GM18499 (cell line): Measurements from ENCODE around the gene MSLN.

ENCODE experiments used
- ATAC-seq: cut with Tn5 transposase; IDR thresholded peaks from one replicate; pipeline ENCODE4 v1.9.1; 2021; ENCODE audit warnings: moderate number of reproducible peaks; ENCODE audit not compliant: insufficient read depth, unreplicated experiment

MSLN gene

DNA sequence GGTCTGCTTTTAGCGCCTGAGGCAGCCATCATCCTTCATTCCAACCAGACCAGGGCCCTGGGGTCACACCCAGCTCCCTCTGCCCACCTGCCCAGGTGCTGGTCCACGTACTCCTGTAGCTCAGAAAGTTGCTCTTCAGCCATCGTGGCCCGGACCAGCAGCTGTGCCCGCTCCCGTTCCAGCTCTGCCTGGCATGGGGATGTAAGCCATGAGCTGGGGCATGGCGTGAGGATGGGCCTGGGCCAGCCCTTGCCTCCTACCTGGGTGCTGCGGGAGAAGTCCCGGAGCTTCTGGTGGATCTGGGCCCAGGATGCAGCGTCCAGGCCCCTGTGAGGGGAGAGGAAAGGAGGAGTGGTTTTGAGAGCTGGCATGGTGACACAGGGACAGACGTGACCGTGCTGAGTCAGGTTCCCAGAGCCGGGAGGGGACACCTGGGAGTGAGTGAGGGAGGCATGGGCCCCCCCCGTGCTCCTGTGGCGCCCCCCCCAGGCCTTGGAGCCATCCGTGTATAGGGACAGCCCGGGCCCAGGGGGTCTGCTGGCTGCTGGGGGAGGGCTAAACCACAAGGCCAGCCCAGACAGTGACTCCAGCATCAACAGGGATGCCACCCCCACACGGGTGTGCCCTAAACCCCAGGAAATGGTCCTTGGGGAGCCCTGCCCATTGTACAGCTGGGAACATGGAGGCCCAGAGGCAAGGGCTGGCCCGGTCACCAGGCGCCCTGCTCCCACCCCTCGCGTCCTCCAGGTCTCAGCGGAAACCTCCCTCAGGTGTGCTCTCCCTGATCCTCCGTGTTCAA, 37.5 kb upstream of the MSLN start:
- ATAC-seq, result no peak

DNA sequence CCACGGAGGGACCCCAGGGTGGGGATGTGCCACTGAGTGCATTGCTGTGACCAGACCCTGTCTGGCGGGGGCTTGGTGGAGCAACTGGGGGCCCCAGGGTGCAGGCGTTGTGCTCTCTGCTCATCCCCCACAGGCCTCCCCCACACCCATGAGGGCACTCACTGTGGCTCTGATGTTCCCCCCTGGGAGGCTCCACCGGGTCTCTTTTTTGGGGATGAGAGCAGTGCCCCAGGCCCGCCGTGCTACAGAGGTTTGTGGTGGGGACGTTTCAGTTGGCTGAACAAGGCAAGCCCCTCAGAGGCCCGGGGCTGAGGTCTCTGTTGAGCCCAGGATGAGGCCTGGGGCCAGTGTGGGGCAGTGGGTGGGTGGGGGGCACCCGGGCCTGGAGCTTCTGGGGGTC, 36.8 kb upstream of the MSLN start:
- ATAC-seq, result no peak

DNA sequence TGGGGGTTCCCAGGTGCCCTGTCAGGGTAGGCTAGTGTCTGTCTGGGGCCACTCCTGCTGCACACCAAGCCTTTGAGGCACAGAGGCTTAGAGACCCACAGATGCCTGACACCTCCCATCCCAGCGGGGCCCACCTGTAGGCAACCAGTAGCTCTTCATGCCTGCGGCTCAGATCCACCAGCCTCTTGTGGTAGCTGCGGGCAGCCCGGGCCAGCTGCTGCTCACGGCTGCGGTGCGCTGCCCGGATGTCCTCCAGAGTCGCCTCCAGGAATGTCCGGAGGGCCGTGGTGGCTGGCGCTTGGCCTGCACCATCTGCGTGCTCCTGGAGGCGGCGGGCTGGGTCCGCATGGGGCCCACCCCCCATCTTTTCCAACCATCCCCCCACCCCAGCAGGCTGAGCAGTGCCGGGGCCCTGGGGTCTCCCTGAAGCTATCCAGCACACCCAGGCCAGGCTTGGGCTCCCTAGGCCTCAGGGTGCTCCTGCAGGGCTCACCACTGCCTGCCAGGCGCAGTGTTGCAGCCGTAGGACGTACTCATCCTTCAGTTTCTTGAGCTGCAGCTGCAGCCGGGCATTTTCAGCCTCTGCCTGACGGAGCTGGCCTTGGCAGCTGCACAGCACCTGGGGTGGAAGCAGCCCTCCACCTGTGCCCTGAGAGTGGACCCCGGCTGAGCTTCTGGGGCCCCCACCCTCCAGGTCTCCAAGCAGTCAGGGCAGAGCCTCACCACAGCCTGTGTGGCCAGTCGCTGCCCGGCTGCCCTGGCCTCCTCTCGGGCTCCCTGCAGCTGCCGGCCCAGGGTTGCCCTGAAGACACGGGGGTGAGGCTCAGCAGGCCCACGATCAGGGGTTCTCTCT, 36.1 kb upstream of the MSLN start:
- ATAC-seq, result no peak

DNA sequence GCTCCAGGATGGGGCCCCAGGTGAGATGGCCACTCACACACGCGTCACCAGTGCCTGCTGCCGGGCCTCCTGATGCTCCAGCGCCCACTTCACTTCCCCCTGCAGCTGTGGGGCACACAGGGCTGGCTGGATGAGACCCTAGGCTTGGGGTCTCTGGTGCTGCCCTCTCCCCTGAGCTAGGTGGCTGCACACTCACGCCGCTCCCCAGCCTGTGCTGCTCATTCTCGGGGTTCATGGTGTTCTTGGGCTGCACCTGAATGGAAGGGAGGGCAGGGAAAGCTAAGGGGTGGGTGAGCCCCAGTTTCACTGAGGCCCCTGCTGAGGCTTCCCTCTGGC, 35.5 kb upstream of the MSLN start:
- no peak for ATAC-seq

DNA sequence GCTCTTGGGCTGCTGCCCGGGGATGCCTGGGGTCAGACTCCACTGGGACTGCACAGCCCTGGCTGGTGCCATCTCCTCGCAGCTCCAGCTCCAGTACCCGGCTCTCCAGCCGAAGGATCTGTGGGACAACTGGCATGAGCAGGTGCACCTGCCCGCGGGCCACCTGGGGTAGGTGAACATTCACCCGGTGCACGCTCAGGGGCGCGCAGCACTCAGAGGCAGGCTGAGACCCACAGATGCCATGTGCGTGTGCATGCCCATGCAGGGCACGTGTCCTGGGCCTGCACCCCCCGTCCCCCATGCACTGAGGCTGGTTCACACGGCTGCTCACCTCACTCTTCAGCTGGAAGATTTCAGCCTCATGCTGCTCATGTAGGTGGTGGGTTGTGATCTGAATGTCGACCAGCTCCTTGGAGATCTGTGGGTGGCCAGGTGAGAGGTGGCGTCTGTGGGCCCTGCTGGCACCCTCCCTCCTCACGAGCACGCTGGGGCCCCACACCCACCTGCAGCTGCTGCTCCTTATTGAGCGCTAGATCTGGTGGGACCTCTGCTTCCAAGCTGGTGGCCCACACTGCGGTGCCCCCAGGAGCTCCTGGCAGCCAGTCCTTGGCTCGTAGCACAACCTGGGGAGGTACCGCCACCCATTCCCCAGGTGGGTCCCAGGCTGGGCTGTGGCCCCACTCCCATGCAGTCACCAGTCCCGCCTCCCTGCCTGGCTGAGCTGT, 34.9 kb upstream of the MSLN start:
- no peak for ATAC-seq

DNA sequence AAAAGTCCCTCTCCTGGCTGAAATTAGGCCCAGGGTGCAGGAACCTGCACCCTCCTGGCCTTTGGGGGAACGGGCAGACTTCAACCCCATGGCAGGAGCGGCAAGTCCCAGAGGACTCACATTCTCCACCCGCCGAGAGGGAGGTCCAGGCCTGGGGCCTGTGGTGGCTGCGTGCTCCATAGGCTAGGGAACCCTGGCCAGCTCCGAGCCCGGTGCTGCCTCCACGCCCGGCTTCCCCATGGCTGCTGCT, 34.4 kb upstream of the MSLN start:
- ATAC-seq, result no peak

DNA sequence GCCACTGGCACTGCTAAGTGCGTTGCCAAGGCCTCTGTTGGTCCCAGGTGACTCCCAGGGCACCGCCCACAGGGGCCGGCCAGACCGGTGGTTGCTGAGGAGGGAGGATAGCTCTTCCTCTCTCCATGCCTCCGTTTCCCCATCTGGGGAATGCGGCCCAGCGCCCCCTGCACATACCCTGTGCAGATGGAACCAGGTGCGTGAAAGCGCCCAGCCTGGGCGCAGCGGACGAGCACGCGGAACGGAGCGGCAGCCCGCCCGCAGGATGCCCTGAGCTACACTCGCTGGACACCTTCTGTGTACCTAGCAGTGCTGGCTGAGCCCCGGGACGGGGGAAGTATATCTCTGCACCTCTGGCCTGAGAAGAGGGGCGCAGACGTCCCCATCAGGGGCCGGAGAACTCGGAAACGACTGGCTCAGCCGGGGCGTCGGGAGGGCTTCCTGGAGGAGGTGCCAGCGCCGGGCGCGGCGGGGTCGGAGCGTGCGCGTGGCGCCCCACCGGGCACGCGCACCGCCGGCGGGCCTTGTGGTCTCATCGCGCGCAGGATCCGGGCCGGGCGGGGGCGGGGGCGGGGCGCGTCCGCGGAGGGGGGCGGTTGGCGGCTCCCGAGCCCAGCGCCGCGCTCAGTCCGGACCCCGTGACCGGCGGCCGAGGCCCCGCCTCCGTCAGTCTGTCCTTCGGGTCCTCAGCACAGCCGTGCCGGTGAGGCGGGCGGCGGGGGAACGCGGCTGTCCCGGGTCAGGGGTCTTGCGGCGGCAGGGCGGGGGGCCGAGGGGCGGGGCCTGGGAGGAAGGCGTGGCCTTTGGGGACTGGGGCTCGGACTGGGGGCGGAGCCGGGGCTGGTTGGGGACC, 33.9 kb upstream of the MSLN start, which contains the start of the genes CCDC78 and HAGHL:
Gene CCDC78 (minus strand): TSS at position 6 of the 853 bp plus-strand sequence. CDS start 76 bp downstream, outside the sequence.
Gene HAGHL (plus strand): TSS at position 669 of the 853 bp plus-strand sequence. CDS start 404 bp downstream, outside the sequence.
- ATAC-seq, result no peak

DNA sequence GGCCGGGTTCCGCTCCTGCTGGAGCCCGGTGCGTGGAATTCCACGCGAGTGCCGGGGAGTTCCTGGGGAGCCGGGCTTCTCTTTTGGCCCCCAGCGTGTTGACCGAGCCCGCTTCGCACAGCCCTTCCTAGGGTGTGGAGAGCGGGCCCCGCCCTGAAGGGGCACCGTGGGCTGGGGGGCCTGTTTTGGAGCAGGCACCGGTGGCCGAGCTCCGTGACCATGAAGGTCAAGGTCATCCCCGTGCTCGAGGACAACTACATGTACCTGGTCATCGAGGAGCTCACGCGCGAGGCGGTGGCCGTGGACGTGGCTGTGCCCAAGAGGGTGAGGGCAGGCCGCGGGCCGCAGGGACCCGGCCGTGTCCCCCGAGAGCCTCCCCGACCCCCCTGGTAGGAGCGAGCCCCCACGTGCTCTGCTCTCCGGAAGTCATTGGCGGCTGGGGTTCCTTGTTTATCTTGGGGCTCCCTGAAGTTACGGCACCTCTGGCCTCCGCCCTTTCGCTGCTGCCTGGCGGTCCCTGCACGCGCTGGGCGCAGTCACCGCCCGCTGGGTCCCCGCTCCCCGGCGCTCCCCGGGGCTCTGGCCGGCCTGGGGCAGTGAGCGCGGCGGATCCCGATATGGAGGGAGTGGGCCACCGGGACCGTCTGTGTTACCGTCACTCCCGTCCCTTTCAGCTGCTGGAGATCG, 33.1 kb upstream of the MSLN start:
- no peak for ATAC-seq

DNA sequence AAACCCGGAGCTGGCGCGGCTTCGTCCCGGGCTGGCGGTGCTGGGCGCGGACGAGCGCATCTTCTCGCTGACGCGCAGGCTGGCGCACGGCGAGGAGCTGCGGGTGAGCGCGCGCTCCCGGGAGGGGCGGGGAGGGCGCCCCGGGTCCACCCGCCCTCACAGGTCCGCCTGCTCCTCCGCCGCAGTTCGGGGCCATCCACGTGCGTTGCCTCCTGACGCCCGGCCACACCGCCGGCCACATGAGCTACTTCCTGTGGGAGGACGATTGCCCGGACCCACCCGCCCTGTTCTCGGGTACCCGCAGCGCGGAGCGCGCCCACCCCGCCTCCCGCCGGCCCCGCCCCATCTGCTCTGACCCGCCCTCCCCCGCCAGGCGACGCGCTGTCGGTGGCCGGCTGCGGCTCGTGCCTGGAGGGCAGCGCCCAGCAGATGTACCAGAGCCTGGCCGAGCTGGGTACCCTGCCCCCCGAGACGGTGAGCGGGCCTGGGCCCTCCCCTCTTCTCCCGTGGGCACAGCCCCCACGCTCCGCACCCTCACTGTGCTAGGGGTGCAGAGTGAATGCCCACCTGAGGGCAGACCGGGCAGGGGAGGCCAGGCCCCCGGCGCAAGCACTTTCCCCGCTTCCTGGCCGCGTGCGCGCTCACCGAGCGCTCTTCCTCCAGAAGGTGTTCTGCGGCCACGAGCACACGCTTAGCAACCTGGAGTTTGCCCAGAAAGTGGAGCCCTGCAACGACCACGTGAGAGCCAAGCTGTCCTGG, 32.2 kb upstream of the MSLN start:
- ATAC-seq, result no peak

DNA sequence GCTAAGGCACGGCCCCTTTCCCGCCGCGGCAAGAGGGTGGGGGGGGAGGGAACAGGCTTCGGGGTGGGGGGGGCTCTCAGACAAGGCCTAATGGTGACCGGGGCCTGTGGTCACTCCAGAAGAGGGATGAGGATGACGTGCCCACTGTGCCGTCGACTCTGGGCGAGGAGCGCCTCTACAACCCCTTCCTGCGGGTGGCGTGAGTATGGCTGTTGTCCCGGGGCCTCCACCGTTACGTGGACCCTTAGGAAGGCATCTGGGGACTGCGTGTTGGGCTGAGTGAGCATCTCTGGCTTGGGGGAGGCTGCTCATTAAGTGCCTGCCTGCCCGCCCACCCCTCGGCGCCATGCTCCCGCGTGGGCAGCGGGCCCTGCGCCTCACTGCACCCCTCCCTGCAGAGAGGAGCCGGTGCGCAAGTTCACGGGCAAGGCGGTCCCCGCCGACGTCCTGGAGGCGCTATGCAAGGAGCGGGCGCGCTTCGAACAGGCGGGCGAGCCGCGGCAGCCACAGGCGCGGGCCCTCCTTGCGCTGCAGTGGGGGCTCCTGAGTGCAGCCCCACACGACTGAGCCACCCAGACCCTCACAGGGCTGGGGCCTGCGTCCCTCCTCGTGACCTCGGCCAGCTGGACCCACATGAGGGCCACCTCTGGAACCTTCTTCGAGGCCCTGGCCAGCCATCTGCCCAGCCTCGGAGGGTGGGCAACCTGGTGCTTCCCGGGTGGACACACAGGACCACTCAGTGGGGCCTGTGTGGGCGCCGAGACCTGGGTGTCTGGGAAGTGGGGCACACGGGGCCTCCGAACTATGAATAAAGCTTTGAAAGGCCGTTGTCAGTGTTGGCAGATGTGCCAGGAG, 31.4 kb upstream of the MSLN start:
- no peak for ATAC-seq

DNA sequence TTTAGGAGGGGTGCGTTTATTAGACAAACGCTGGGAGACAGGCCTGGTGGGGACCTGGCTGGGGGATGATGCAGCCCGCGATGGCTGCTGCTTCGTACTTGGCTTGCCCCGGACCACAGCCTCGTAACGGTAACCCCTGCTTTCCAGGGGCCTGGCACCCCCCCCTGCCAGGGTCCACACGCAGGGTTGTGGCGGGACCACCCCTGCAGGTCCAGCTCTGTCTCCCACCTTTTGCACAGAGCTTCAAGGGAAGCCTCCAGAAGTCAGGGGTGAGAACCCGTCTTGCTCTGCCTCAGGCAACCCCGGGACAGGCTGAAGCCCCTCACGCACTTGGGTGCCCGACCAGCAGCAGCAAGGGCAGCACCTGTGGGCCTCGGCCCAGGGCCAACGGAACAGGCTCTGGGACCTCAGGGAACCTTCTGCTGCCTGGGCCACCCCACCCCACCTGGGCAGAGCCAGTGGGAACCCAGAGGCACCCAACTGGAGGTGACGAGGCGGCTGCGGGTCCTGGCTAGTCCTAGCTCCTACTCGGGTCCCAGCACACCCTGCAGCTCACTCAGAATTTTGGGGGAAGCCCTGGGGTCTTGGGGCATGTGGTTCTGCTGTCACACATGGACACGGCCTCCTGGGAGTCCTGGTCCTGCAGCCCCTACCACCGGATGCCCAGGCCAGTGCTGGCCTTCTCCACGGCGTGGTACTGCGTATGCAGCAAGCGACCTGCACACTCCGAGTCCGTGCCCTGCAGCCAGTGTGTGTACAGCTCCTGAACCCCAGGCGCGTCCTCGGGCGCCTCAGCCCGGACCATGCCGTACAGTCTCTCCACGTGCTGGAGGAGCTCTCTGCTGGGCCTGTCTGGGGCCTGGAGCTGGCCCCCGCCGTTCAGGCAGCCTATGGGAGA, 30.5 kb upstream of the MSLN start:
- no peak for ATAC-seq

DNA sequence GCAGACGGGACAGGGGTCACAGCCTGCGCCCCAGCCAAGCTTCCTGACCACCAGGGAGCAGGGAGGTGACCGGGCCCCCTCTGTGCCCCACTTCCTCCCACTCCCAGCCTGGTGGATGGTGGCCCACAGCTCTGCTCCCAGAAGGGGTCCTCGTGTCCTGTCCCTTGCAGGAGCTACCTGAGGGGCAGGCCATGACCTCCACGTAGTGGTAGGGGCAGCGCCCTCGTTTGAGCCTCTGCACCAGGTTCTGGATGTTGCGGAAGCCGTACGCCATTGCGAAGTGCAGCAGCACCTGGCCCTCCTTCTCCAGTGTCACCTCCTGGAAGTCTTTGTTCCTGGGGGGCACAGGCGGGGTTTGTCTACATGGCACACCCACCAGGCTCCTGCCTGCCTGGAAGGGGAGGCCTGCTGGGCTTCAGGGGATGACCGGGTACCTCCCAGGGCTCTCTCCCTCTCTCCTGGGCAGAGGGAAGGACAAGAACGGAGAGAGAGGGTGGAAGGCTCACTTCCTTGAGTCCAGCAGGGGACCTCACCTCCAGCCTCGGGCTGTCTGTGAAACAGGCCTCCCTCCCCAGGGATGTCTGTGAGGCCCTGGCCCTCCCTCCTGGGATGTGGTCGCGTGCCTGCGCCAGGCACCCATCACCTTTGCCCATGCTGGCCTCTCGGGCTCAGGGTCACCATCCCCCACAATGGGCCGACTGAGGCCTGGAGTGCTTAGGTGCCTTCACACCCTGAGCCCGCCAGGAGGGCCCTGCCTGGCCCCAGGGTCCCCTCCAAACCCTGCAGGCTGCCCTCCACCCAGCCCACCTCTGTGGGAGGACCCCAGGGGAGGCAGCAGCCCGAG, 29.6 kb upstream of the MSLN start:
- ATAC-seq, result no peak

DNA sequence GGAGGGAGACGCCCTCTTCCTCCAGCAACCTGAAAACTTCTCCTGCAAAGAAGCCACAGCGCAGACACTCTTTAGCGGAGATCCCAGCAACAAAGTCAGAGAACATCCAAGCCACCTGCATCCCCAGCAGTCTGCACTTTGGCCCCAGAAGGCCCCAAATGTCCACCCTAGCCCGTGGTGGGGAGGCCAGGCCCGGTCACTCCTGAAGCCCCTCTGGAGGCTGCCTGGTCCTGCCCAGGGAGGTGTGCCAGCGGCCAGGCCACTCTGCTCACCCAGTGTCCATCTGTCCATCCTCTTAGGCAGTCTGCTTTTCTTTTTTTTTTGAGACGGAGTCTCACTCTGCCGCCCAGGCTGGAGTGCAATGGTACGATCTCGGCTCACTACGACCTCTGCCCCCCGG, 28.2 kb upstream of the MSLN start:
- ATAC-seq, result no peak

DNA sequence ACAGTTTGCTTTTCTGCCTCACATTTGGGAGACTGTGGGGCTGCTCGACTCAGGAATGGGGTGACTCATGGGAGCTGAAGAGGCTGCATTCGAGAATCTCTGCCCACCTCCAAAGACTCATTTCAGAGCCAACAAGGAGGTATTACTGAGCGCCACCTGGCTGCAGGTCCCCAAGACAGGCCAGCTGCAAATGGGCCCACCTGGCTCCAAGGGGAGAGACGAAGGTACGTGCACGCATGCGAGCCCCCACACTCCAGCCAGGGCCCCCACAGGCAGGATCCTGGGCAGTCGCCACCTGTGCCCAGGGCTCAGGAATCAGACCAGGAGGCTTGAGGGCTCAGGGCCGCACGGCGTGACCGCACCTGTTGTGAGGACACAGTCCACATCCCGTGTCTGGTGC, 27.6 kb upstream of the MSLN start:
- no peak for ATAC-seq

DNA sequence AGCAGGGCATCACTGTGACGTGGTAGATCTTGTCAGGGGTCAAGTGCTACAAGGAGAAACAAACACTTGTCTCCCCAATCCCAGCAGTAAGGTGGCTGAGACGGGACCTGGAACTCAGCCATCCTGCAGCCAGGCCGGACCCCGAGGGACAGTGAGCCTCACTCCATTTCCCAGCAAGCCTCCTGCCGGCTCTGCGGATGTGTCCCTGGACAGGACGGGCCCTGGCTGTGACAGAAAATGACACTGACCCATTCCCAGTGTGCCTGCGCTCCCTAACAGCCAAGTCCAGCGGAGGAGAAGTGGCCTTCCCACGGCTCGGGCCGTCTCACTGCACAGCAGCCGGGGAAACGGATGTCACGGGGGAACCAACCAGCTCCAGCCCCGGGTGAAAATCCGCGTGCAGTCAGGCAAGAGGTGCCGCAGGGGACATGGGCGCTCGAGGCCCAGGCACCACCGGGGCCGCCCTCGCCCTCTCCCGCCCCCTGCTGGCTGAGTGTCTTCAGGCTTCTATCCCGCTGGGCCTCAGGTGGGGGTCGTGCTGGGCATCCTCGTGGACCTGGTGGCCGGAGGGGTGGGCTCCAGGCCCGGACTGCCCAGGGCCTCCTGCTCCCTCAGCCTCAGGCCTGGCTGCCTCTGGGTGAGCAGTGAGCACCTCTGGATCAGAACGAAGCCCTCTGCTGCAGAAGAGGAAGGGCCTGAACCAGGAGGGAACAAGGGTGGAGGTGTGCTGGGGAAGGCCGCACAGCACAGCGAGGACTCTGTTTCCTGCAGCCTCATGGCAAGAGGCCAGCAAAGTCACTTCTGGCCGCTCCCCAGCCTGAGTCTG, 26.9 kb upstream of the MSLN start:
- no peak for ATAC-seq
